ENCODE measurements around the gene PACSIN1.

Gene PACSIN1

GRCh38 chr6:34465531-34466241 is at the start of gene PACSIN1:
TSS of gene PACSIN1 (plus strand) at chr6:34466076. CDS start at chr6:34526306, 60,230 bp downstream.
- DNase-seq: no peak

- no peak for DNase-seq
Measured at GRCh38 chr6:34416877-34417371, 49.0 kb upstream of the PACSIN1 start.

GRCh38 chr6:34418367-34418766 is 47.5 kb upstream of the PACSIN1 start:
- no peak for DNase-seq

GRCh38 chr6:34423254-34423653 is 42.6 kb upstream of the PACSIN1 start:
- no peak for DNase-seq

GRCh38 chr6:34424200-34425131 is 41.4 kb upstream of the PACSIN1 start:
- no peak for DNase-seq

GRCh38 chr6:34425132-34425497 is 40.8 kb upstream of the PACSIN1 start:
- DNase-seq: no peak

- DNase-seq: peak; percentile 61
Measured at GRCh38 chr6:34425498-34426410, 40.1 kb upstream of the PACSIN1 start, which contains the start of gene RPS10. TSS of gene RPS10 (minus strand) at chr6:34426069. CDS start at chr6:34425221, 848 bp downstream.

- no peak for DNase-seq
Measured at GRCh38 chr6:34435916-34436315, 30.0 kb upstream of the PACSIN1 start.

- no peak for DNase-seq
Measured at GRCh38 chr6:34436803-34437643, 28.9 kb upstream of the PACSIN1 start.

- DNase-seq: no peak
Measured at GRCh38 chr6:34437644-34437970, 28.3 kb upstream of the PACSIN1 start.

- DNase-seq: no peak
Measured at GRCh38 chr6:34438705-34439104, 27.2 kb upstream of the PACSIN1 start.

GRCh38 chr6:34439442-34439841 is 26.4 kb upstream of the PACSIN1 start:
- no peak for DNase-seq

- no peak for DNase-seq
Measured at GRCh38 chr6:34441526-34441925, 24.4 kb upstream of the PACSIN1 start.

GRCh38 chr6:34445313-34445860 is 20.5 kb upstream of the PACSIN1 start:
- DNase-seq: no peak

- DNase-seq: no peak
Measured at GRCh38 chr6:34447386-34447785, 18.5 kb upstream of the PACSIN1 start.

GRCh38 chr6:34447910-34448309 is 18.0 kb upstream of the PACSIN1 start:
- no peak for DNase-seq

- no peak for DNase-seq
Measured at GRCh38 chr6:34451192-34451591, 14.7 kb upstream of the PACSIN1 start.

GRCh38 chr6:34455831-34456230 is 10.0 kb upstream of the PACSIN1 start:
- DNase-seq: no peak

GRCh38 chr6:34457382-34457741 is 8.5 kb upstream of the PACSIN1 start:
- DNase-seq: no peak

- DNase-seq: no peak
Measured at GRCh38 chr6:34457742-34458735, 7.8 kb upstream of the PACSIN1 start.

Measured in NCI-H2081 treated with DMSO at 0.1 percent for 48 hours (cell line).